Measurements from ENCODE around the gene CPEB4. TPM values are rescaled to one million over a fixed set of nuclear protein-coding genes. Genes with fewer than 3 reads are reported as not detected.

Gene CPEB4
- total RNA-seq, 4 donors from 2014 or later: 33.2 to 51.6 (median 44.8) TPM

- intact Hi-C loops (cut with DNase I): no loop called here
- WGBS, 2 donors: 60 to 79% methylated on average over 6 of the region's 6 CpGs
- Histone ChIP-seq H3K4me1 (no peaks in the 10 kb centered on the region), H3K4me3 (no peak overlapping the region), H3K27ac (no peak overlapping the region), H3K36me3 (no peaks in the 10 kb centered on the region), H3K27me3 (no peaks in the 10 kb centered on the region), H3K9me3 (peaks cover 0 to 7% (median 0%) of the 10 kb centered on the region in 3 donors)
- no peak for DNase-seq
- TF ChIP-seq CTCF (IDR thresholded peaks at IDR 0.05) (no peak), POLR2A (IDR thresholded peaks at IDR 0.05) (no peak)
These were observed 37.5 kb upstream of the CPEB4 start for GRCh38 chr5:173850659-173851058.

GRCh38 chr5:173851595-173852243 lies 36.4 kb upstream of the CPEB4 start:
- Histone ChIP-seq H3K27me3 (no peaks in the 10 kb centered on the region), H3K4me3 (no peak overlapping the region), H3K27ac (no peak overlapping the region), H3K4me1 (no peaks in the 10 kb centered on the region), H3K36me3 (no peaks in the 10 kb centered on the region), H3K9me3 (peaks cover 0 to 7% (median 0%) of the 10 kb centered on the region in 3 donors)
- no peak for TF ChIP-seq CTCF (IDR thresholded peaks at IDR 0.05)
- no peak for TF ChIP-seq POLR2A (IDR thresholded peaks at IDR 0.05)
- intact Hi-C loops (cut with DNase I): no loop called here
- WGBS, 2 donors: 63 to 78% methylated on average over 9 of the region's 10 CpGs
- DNase-seq: no peak

- no peaks in the 10 kb centered on the region for H3K36me3 ChIP-seq
- H3K4me1 ChIP-seq: no peaks in the 10 kb centered on the region
- no peak for DNase-seq
- WGBS, 2 donors: 80 to 86% methylated on average over 7 of the region's 7 CpGs
- TF ChIP-seq POLR2A (IDR thresholded peaks at IDR 0.05) (no peak), CTCF (IDR thresholded peaks at IDR 0.05) (no peak)
- no peak overlapping the region for H3K4me3 ChIP-seq
- peaks cover 0 to 7% (median 0%) of the 10 kb centered on the region in 3 donors for H3K9me3 ChIP-seq
- intact Hi-C loops (cut with DNase I): no loop called here
- no peak overlapping the region for H3K27ac ChIP-seq
- no peaks in the 10 kb centered on the region for H3K27me3 ChIP-seq
These were observed 35.3 kb upstream of the CPEB4 start for GRCh38 chr5:173852790-173853359.

- Histone ChIP-seq H3K27ac (no peak overlapping the region), H3K4me1 (no peaks in the 10 kb centered on the region), H3K36me3 (no peaks in the 10 kb centered on the region), H3K27me3 (no peaks in the 10 kb centered on the region), H3K9me3 (peaks cover 0 to 7% (median 0%) of the 10 kb centered on the region in 3 donors), H3K4me3 (no peak overlapping the region)
- WGBS, 2 donors: 82 to 83% methylated on average over 11 of the region's 11 CpGs
- intact Hi-C loops (cut with DNase I): no loop called here
- no peak for DNase-seq
- TF ChIP-seq CTCF (IDR thresholded peaks at IDR 0.05) (no peak), POLR2A (IDR thresholded peaks at IDR 0.05) (no peak)
These were observed 34.6 kb upstream of the CPEB4 start for GRCh38 chr5:173853370-173854131.

All from esophagus squamous epithelium (tissue), 5 donors.